Aorta (tissue), 5 donors: ENCODE data around the gene ELK1. TPM values are rescaled to one million over a fixed set of nuclear protein-coding genes. Genes with fewer than 3 reads are reported as not detected.
"Not testable (repeated sequence)": the region's sequence is repeated elsewhere in the genome, so short reads cannot be mapped to it uniquely, and the experiment has no call there.

Experiments used
- ATAC-seq: fragments of 200-7000 bp; cut with Tn5 transposase; one replicate; pipeline ENCODE4 v1.9.1; 2022; ENCODE audit warnings: moderate library complexity; ENCODE audit not compliant: low FRiP score
- DNase-seq, 2 donors: peaks; one replicate each; pipeline ENCODE4 v3.0.0-alpha.2; 2020
- H3K27ac ChIP-seq, 2 donors: one replicate each; pipeline ENCODE4 v1.5.1; 2013; ENCODE audit warnings: low read length in 2 of 2, mild to moderate bottlenecking in 2 of 2, moderate library complexity in 2 of 2, control low read depth in 1 of 2, inconsistent platforms in 1 of 2, low read depth in 1 of 2
- H3K27me3 ChIP-seq, 2 donors: one replicate each; pipeline ENCODE4 v1.6.1; 2013; ENCODE audit warnings: control low read depth in 1 of 2, low read length in 1 of 2, mild to moderate bottlenecking in 1 of 2, moderate library complexity in 1 of 2; ENCODE audit not compliant: insufficient read depth in 2 of 2, control insufficient read depth in 1 of 2
- H3K36me3 ChIP-seq, 2 donors: one replicate each; pipeline ENCODE4 v1.6.1; 2013; ENCODE audit warnings: control low read depth in 1 of 2, low read length in 1 of 2, mild to moderate bottlenecking in 1 of 2; ENCODE audit not compliant: insufficient read depth in 2 of 2, control insufficient read depth in 1 of 2
- H3K4me1 ChIP-seq, 2 donors: one replicate each; pipeline ENCODE4 v1.6.1; 2013; ENCODE audit warnings: low read length in 2 of 2, control low read depth in 1 of 2, mild to moderate bottlenecking in 1 of 2, moderate library complexity in 1 of 2; ENCODE audit not compliant: insufficient read depth in 2 of 2, control insufficient read depth in 1 of 2
- H3K4me3 ChIP-seq, 2 donors: one replicate each; pipeline ENCODE4 v1.5.1; 2013; ENCODE audit warnings: low read length in 2 of 2, control low read depth in 1 of 2, mild to moderate bottlenecking in 1 of 2
- H3K9me3 ChIP-seq: one replicate; pipeline ENCODE4 v1.6.1; 2013; ENCODE audit warnings: mild to moderate bottlenecking, low read length; ENCODE audit not compliant: control insufficient read depth
- WGBS, 2 donors: extraction: QIAGEN DNeasy Blood & Tissue Kit; methylation state at CpG; one replicate each; pipeline ENCODE4 v1.1.7; 2013; 5-methylcytosine and 5-hydroxymethylcytosine counted together
- intact Hi-C, 2 donors: fragments of 100-400 bp; cut with DNase I; formaldehyde crosslinking; loops; one replicate each; pipeline versions ENCODE4 v1.14.2 to v1.15.0; 2022
- long read RNA-seq, 2 donors: library from polyadenylated mRNA; unstranded; transcript quantifications; one replicate each; pipeline ENCODE4 v2.0.0, GENCODE V29; 2020 to 2021
- polyA plus RNA-seq, 2 donors: library from polyadenylated mRNA; stranded (reverse); fragments of 200-250 nt; gene quantifications; one replicate each; pipeline ENCODE4 v1.2.3, GENCODE V29; 2013
- total RNA-seq, 2 donors: library from RNA; stranded (reverse); fragmentation: NEBNext Ultra II Directional; extraction: Animal tissue kit (Norgen Biotek cat#: 25700); gene quantifications; one replicate each; pipeline ENCODE4 v1.2.1, GENCODE V29; 2021
- donor health status: healthy with polysubstance abuse.
- donor health status: Bipolar disorder and iron deficiency.
- donor health status: DM: no; HTN: no; CAD: no.
- donor health status: DM: no; HTN: no; CAD: no.
- donor health status: DM: yes; HTN: yes; CAD: no.

Gene ELK1, protein sequence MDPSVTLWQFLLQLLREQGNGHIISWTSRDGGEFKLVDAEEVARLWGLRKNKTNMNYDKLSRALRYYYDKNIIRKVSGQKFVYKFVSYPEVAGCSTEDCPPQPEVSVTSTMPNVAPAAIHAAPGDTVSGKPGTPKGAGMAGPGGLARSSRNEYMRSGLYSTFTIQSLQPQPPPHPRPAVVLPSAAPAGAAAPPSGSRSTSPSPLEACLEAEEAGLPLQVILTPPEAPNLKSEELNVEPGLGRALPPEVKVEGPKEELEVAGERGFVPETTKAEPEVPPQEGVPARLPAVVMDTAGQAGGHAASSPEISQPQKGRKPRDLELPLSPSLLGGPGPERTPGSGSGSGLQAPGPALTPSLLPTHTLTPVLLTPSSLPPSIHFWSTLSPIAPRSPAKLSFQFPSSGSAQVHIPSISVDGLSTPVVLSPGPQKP
- total RNA-seq = 10 to 100 TPM; 27.2 to 39.2 TPM
- polyA plus RNA-seq = 10 to 100 TPM; 17.4 to 23.6 TPM
- long read RNA-seq, donor 1, transcript ELK1-203 (7 exons, 2,258 nt) = major isoform, 11 of 58 reads
- long read RNA-seq, donor 1, transcript ELK1-201 (6 exons, 2,695 nt) = minor isoform, 10 of 58 reads
- long read RNA-seq, donor 1, partial matches to known transcripts = 33 of 58 reads
- long read RNA-seq, donor 1, other reads (novel, unspliced or antisense) = 4 of 58 reads
- long read RNA-seq, donor 2, partial matches to known transcripts = 6 of 16 reads
- long read RNA-seq, donor 2, other reads (novel, unspliced or antisense) = 4 of 16 reads

DNA sequence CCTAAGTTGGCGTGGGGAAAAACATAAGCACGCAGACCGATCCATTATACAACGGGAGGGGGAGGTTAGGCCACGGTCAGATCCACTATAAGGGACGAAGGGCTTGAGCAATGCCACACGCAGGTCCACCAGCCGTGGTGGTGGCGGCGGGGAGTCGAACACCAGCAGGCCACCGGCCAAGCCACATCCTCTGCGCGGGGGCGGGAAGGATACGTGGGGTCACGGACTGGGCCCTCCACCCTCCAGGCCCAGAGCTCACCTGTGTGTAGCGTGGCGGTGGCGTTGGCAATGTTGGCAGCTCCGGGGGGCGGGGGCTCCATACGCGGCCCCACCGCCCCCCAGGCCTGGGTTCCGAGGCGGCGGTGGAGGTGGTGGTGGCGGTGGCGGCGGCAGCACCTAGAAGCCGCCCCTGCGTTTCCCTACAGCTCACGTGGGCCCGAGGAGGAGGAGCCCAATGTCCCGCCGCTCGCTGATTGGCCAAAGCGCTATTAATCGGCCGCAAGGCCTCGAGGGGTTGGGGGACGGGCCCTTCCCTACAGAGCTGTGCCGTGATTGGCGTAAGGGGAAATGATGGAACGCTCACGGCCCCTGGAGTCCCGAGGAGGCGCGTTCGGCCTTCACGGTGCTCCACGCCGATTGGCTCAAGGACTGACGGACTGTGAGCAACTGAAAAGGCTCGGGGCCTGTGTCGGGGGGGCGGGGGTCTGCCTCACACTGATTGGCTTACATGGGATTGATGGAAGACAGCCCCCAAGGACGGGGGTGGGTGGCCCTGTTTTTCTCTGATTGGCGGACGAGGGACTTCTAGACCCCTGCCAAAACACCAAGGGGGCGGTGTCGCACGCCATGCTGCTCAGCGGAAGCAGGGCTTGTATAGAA is at the start of gene ELK1:
ELK1 (minus strand) TSS at position 400 of the 879 bp plus-strand sequence. CDS start 9,122 bp downstream, outside the sequence.
- H3K36me3 ChIP-seq = no peaks in the 10 kb centered on the region
- intact Hi-C loops = loop anchor here in 1 of 2 donors (10.0 kb wide), 2 partner anchors 184 to 374 kb away; partner anchors contain the start of gene ZNF81
- peak within 1 kb of the TSS; percentile 15 to 77 for H3K4me3 ChIP-seq
- peak within 1 kb of the TSS in 1 of 2 donors; percentile 53 for H3K27ac ChIP-seq
- no peaks in the 10 kb centered on the region for H3K27me3 ChIP-seq
- peak; percentile 96 for DNase-seq
- peak; percentile 97 for ATAC-seq
- H3K9me3 ChIP-seq = no peaks in the 10 kb centered on the region
- WGBS, 2 donors = 1 to 34% methylated on average over 51 to 65 of the region's 65 CpGs
- H3K4me1 ChIP-seq = no peaks in the 10 kb centered on the region

DNA sequence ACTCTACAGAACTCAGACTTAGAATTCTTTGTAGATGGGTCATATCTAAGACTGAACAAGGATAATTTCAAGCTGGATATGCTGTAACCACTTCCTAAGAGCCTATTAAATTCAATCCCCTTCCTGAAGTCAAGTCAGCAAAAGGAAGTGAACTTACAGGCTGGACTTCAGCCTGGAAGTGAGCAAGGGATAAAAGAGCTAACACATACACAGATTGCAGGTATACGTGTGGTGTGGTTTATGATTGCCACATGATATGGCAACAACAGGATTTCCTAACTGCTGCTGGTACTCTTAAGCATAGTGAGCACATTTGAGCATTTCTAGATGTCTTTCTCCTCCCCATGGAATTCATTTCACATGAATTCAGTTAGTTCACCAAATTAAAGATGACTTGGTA is 46.8 kb upstream of the ELK1 start:
- ATAC-seq = no peak
- Histone ChIP-seq H3K9me3 (no peaks in the 10 kb centered on the region), H3K27ac (no peak overlapping the region), H3K36me3 (no peaks in the 10 kb centered on the region), H3K4me1 (no peaks in the 10 kb centered on the region), H3K27me3 (no peaks in the 10 kb centered on the region), H3K4me3 (no peak overlapping the region)
- DNase-seq = no peak
- 62 to 71% methylated on average over 1 of the region's 1 CpG for WGBS, 2 donors
- intact Hi-C loops = no loop called here

DNA sequence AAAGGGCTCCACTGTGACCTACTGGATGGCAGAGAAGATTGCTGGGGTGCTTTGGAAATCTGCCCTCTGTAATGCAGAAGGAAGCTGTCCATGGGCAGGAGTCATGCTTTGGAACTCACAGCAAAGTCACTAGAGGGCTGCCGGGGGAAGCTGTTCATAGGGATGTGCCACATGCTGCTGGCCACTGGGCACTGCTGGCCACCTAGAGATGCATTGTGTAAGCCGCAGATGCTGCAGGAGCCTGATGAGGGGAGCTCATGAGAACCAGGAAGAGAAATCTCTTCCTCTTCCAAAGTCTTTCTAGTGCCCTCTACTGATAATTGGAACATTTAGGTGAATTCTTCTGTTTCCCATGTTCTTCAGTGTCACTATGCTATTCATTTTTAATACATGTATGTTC is 39.8 kb upstream of the ELK1 start:
- 56 to 57% methylated on average over 2 of the region's 2 CpGs for WGBS, 2 donors
- no peaks in the 10 kb centered on the region for H3K36me3 ChIP-seq
- H3K4me1 ChIP-seq = no peaks in the 10 kb centered on the region
- H3K4me3 ChIP-seq = no peak overlapping the region
- H3K9me3 ChIP-seq = no peaks in the 10 kb centered on the region
- H3K27me3 ChIP-seq = no peaks in the 10 kb centered on the region
- DNase-seq (no peak), ATAC-seq (no peak)
- intact Hi-C loops = no loop called here
- H3K27ac ChIP-seq = no peak overlapping the region

DNA sequence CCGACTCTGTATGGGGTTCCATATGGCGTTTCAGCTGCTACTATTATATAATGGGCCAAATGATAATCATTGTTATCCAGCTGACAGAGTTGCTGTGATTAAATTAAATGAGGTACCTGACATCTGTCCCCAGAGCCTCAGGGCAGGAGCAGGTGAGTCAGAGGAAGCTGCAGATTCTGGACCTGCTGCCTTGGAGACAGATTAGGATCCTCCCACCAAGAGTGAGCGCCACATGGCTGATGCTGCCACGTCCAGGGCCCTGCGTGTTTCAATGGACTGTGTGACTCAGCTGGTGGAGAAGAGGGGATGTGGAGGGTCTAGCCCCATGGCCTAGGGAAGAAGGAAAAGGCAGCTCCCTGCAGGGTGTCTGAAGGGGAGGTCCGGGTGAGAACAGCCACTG is 36.9 kb upstream of the ELK1 start:
- intact Hi-C loops = no loop called here

DNA sequence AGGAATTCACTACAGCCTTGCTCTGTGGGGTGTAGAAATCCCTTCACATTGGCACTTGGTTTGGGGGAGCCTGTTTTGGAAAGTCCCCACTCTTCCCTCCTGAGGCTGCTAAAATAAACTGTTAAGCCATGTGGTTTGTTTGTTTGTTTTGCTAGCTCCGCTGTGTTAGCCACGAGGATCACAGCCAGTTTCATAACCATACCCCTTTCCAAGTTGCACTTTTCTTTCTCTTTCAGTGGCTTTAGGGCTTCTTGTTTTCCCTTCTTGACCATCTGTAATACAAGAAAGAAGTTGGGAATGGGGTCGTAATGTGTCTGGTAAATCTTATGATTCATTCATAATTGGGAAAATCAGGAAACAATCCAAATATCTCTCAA is 33.5 kb upstream of the ELK1 start:
- 41 to 47% methylated on average over 3 of the region's 3 CpGs for WGBS, 2 donors

More for the DNA sequence above, 36.9 kb upstream of the ELK1 start:
- no peak for ATAC-seq
- H3K9me3 ChIP-seq = no peaks in the 10 kb centered on the region
- no peak overlapping the region for H3K27ac ChIP-seq
- WGBS, 2 donors = 49 to 60% methylated on average over 6 of the region's 6 CpGs
- H3K27me3 ChIP-seq = no peaks in the 10 kb centered on the region
- no peak for DNase-seq
- no peaks in the 10 kb centered on the region for H3K4me1 ChIP-seq
- H3K4me3 ChIP-seq = no peak overlapping the region
- H3K36me3 ChIP-seq = no peaks in the 10 kb centered on the region

DNA sequence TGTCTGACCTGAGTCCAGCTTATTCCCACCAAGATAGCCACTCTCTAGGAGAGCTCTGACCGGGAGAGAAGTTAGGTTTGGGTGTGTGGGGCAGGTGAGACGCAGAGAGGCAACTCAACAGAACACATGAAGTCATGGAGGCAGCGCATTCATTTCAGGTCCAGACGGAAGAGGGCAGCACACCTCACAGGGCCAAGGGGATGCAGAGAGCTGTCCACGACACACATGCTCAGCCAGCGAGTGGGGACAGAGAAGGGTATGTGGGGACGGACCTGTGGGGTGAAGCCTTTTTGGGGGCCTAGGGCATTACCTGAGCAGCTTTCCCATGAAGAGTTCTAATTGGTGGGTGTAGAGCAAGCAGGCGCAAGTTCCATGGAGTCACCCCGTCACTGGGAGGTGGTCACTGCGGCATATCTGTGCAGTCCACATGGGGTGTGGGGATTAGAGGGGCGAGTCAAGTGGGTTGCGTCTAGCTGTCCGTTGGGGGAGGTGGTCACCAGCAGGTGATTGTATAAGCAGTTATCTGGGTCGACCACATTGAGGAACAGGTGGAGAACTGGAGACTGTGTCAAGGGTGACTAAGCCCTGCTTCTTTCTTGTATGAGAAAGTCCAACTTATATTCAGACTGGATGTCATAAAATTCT is 32.9 kb upstream of the ELK1 start:
- Histone ChIP-seq H3K36me3 (no peaks in the 10 kb centered on the region), H3K27ac (no peak overlapping the region), H3K9me3 (no peaks in the 10 kb centered on the region), H3K4me1 (no peaks in the 10 kb centered on the region), H3K27me3 (no peaks in the 10 kb centered on the region), H3K4me3 (no peak overlapping the region)
- ATAC-seq (no peak), DNase-seq (no peak)
- intact Hi-C loops = no loop called here
- WGBS, 2 donors = 77 to 87% methylated on average over 14 of the region's 14 CpGs

More for the DNA sequence above, 33.5 kb upstream of the ELK1 start:
- no peaks in the 10 kb centered on the region for H3K27me3 ChIP-seq
- intact Hi-C loops = no loop called here
- H3K27ac ChIP-seq = no peak overlapping the region
- H3K4me3 ChIP-seq = no peak overlapping the region
- no peaks in the 10 kb centered on the region for H3K4me1 ChIP-seq
- no peaks in the 10 kb centered on the region for H3K36me3 ChIP-seq
- H3K9me3 ChIP-seq = no peaks in the 10 kb centered on the region
- no peak for DNase-seq
- ATAC-seq = no peak

DNA sequence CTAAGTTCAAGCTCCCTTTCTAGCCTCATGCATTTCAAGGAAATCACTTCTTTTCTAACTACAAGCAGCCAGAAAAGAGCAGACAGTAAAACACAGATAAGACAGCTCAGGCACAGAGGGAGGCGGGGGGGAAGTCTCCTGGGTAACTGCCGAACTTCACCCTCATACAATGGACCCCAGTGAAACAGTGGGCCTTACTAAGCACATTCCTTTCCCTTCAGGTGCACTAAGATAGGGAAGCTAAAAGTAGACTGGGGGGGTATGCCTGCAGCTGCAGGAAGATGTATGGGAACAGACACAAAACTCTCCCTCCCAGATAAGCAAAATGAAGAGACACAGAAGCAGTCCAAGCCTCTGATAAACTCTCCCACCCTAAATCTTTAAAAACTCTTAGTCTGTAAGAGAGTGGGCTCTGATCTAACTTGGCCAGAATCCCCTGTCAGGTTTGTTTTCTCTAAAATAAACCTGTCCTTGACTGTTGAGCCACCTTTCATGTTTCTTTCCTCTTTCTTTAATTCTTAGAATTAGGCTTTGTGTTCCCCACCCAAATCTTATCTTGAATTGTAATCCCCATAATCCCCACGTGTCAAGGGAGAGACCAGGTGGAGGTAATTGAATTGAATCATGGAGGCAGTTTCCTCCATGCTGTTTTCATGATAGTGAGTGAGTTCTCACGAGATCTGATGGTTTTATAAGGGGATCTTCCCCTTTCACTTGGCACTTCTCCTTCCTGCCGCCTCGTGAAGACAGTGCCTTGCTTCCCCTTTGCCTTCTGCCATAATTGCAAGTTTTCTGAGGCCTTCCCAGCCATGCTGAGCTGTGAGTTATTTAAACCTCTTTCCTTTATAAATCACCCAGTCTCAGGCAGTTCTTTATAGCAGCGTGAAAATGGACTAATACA is 25.8 kb upstream of the ELK1 start:
- 56 to 65% methylated on average over 7 of the region's 7 CpGs for WGBS, 2 donors
- ATAC-seq, H3K36me3 ChIP-seq, H3K4me1 ChIP-seq, H3K9me3 ChIP-seq, H3K27ac ChIP-seq, DNase-seq, H3K27me3 ChIP-seq, intact Hi-C loops, H3K4me3 ChIP-seq: not testable (repeated sequence)
